ENCODE results near the gene SEC61B.
A peak's percentile ranks its signal among the peaks of the same experiment; 100 is the strongest.
"Not testable (repeated sequence)": the region's sequence is repeated elsewhere in the genome, so short reads cannot be mapped to it uniquely, and the experiment has no call there.

Gene SEC61B

GRCh38 chr9:99192786-99193465 lies 29.2 kb upstream of the SEC61B start:
- DNase-seq: peak; percentile 24

- DNase-seq: no peak
Observed at GRCh38 chr9:99193466-99193821, 28.6 kb upstream of the SEC61B start.

GRCh38 chr9:99196484-99196883 lies 25.6 kb upstream of the SEC61B start:
- not testable (repeated sequence) for DNase-seq

DNA sequence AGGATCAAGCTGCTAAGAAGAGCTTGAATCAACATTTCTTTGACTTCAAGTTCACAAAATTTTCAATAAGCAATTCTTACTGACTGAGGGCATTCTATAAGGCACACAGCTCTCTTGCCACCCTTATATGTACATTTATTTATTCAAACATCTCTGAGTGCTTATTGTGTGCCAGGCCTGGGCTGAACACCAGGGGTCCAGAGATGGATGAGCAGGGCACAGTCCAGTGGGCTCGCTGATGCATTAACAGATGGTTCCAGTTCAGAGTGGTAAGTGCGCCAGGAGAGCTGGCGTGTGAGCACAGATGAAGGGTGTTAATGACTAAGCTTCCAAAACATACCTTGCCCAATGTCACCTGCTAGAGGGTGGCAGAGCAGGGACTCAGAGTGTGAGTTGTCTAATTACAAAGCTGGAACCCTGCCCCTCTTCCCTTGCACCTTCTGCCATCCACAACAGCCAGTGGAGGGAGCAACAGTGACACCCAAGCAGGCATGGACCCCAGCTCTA lies 24.9 kb upstream of the SEC61B start:
- DNase-seq: no peak

- no peak for DNase-seq
Observed at GRCh38 chr9:99197987-99198386, 24.1 kb upstream of the SEC61B start.

- DNase-seq: no peak
Observed at GRCh38 chr9:99199938-99200539, 22.0 kb upstream of the SEC61B start.

DNA sequence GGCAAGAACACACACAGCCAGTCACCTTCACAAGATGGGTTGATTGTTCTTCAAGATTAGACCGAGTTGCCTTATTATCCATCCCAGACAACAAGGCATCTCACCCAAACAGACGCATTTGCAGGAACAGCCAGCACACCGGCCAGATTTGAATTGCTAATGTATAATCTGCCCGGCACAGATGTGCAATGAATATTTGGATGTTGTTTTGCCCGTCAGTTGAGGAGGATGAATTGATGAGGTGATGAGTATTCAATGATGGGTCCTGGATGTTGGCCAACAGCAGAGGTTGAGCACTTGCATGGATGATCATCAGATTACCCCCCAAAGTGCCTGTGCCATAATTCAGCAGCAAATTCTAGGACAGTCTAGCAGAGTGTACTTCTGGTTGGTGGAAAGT lies 20.5 kb upstream of the SEC61B start:
- DNase-seq: no peak

DNA sequence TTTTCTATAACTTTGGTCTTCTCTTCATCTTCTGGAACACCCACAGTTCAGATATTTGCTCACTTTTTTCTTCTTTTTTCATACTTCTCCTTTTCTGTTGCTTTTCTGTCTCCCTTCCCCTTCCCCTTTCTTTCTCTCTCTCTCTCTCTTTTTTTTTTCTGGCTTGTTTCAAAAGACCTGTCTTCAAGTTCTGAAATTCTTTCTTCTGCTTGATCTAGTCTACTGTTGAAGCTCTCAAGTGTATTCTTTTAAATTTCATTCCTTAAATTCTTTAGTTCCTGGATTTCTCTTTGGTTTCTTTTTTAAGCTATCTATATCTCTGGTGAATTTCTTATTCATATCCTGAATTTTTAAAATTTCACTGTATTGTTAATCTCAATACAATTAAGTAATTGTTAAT lies 11.5 kb upstream of the SEC61B start:
- no peak for DNase-seq

GRCh38 chr9:99211746-99212145 lies 10.3 kb upstream of the SEC61B start:
- no peak for DNase-seq

DNA sequence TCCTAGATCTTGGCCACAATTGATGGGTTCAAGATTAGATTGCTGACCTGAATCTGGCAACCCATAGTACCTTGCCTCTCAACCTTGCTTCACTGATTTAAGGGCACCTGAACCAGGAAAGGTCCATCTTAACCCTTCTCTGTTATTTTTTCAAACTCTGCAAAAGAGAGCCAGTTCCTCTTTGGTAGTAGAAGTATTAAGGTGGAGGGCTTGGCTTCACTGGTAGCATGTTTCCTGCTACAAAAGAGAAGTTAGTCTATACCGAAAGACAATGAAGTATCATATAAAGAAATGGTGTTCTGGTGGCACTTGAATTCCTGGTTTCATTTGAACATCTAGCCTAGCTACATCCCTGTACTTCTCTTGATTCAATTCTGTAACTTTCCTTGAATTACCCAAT lies 8.9 kb upstream of the SEC61B start:
- DNase-seq: no peak

GRCh38 chr9:99216073-99216472 lies 6.0 kb upstream of the SEC61B start:
- DNase-seq: no peak

GRCh38 chr9:99220011-99220410 lies 2.1 kb upstream of the SEC61B start:
- no peak for DNase-seq

- DNase-seq: no peak
Observed at GRCh38 chr9:99221266-99221620, 839 bp upstream of the SEC61B start.

- DNase-seq: peak; percentile 8
Observed at GRCh38 chr9:99222416-99223270, 561 bp downstream of the SEC61B start.

DNA sequence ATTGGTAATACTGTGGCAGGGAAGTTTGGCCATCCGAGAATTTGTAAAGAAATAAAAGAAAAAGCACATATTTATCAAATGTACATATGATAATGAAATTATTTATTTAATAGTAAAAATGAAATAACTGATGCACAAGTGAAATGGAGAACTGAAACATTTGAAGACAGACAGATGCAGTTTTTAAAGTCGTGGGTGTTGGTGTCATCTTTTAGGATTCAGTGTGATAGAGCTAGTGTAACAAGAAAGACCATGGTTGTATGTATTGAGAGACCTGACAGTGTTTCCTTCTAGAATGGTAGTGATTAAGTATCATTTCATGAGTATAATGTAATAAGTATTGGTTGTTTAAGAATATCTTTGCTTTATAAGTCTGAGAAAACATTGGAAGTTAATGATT lies 2.4 kb downstream of the SEC61B start:
- DNase-seq: no peak

DNA sequence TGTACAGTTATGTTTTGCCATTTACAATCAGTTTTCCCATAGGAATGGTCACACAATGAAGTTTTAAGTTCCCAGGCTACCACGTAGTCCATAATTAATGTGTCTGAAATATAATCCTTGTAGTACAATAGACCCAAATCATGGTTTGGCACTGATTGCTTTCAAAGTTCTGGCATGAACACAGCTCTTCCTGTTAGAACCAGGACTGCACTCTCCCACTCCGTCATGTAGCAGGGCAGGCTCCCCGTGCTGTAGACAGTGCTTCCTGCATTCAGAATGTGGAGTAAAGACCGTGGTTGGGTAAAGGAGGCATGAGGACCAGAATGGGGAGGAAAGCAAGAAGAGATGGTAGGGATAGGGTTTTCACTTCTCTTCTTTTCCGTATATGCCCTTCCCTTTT lies 4.0 kb downstream of the SEC61B start:
- no peak for DNase-seq

GRCh38 chr9:99230206-99230605 lies 8.1 kb downstream of the SEC61B start:
- no peak for DNase-seq

DNA sequence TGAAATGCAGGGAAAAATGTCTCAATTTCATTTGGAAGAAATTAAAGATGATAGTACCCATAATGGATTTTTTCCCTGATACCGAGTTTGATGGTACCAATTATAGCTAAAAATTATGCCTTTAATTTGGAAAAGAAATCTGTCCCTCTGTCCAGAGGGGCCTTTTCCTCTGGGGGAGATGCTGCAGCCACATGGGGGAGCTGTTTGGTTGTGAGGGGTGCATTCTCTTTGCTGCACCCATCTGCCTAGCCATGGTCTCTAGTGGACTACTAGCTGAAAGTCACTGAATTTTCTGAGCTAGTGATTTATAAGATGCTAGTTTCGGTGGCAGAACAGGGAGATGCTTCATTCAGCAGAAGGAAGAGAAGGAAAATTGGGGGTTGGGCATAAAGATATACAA lies 9.6 kb downstream of the SEC61B start:
- no peak for DNase-seq

DNA sequence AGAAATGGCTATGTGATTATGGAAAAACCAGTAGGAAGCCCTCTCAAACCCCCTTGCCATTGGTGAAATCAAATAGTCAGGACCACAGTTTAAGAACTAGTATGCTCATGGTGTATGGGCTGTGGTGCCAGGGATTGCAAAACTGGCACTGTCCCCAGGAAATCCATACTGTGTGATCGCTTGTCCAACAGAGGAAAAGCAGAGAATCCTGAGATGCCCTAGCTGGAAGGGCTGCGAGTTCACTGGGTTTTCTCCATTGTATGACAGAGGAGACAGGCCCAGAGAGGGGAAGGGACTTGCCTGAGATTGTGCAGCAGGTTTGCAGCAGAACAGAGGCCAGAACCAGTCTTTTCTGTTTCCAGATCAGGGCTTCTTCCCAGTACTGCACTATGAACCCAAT lies 12.5 kb downstream of the SEC61B start:
- DNase-seq: no peak

GRCh38 chr9:99235069-99235468 lies 13.0 kb downstream of the SEC61B start:
- no peak for DNase-seq

- no peak for DNase-seq
Observed at GRCh38 chr9:99235926-99236634, 14.0 kb downstream of the SEC61B start.

GRCh38 chr9:99237356-99237755 lies 15.3 kb downstream of the SEC61B start:
- no peak for DNase-seq

- DNase-seq: not testable (repeated sequence)
Observed at GRCh38 chr9:99237849-99238248, 15.8 kb downstream of the SEC61B start.
